Neural cell (in vitro differentiated cells): ENCODE measurements around the gene SNCAIP. TPM values are rescaled to one million over a fixed set of nuclear protein-coding genes. Genes with fewer than 3 reads are reported as not detected.

Source experiments
- H2AFZ ChIP-seq: fragments of 200-600, 300-800 bp; sonication (generic), shearing (Covaris generic); 2 replicates; pipeline ENCODE4 v1.6.0; 2014; ENCODE audit warnings: low read depth, mild to moderate bottlenecking, antibody characterized with exemption, low read length, moderate library complexity
- H3F3A ChIP-seq: fragments of 200-600 bp; shearing (Covaris generic); 2 replicates; pipeline ENCODE4 v1.6.1; 2016; ENCODE audit warnings: mild to moderate bottlenecking, moderate library complexity, mixed read lengths, antibody characterized with exemption, low read length; ENCODE audit not compliant: insufficient read depth, poor library complexity, severe bottlenecking
- H3K27ac ChIP-seq: fragments of 200-600, 300-800 bp; sonication (generic), shearing (Covaris generic); 2 replicates; pipeline ENCODE4 v1.5.1; 2014; ENCODE audit warnings: mild to moderate bottlenecking, low read length, moderate library complexity
- H3K27me3 ChIP-seq: fragments of 300-800, 200-600 bp; sonication (generic), shearing (Covaris generic); 2 replicates; pipeline ENCODE4 v1.6.0; 2014; ENCODE audit warnings: mild to moderate bottlenecking, low read depth, low read length, moderate library complexity; ENCODE audit not compliant: insufficient read depth
- H3K36me3 ChIP-seq: fragments of 300-800, 200-600 bp; sonication (generic), shearing (Covaris generic); 2 replicates; pipeline ENCODE4 v1.5.1; 2014; ENCODE audit warnings: mild to moderate bottlenecking, antibody characterized with exemption, low read length, moderate library complexity; ENCODE audit not compliant: insufficient read depth
- H3K4me2 ChIP-seq: fragments of 300-800, 200-600 bp; sonication (generic), shearing (Covaris generic); 2 replicates; pipeline ENCODE4 v1.6.0; 2014; ENCODE audit warnings: mild to moderate bottlenecking, low read length
- H3K4me3 ChIP-seq: fragments of 300-800, 200-600 bp; sonication (generic), shearing (Covaris generic); 2 replicates; pipeline ENCODE4 v1.5.1; 2014; ENCODE audit warnings: mild to moderate bottlenecking, low read length, moderate library complexity
- H3K79me2 ChIP-seq: fragments of 200-600 bp; shearing (Covaris generic); replicated peaks from 2 replicates; pipeline ENCODE4 v1.6.0; 2014; ENCODE audit warnings: mild to moderate bottlenecking, low read length, moderate library complexity; ENCODE audit not compliant: insufficient read depth
- H3K9ac ChIP-seq: fragments of 300-800, 200-600 bp; sonication (generic), shearing (Covaris generic); 2 replicates; pipeline ENCODE4 v1.6.1; 2016; ENCODE audit warnings: mild to moderate bottlenecking, low read length, mixed read lengths
- H3K9me2 ChIP-seq: fragments of 200-600 bp; shearing (Covaris generic); 2 replicates; pipeline ENCODE4 v1.6.1; 2016; ENCODE audit warnings: mild to moderate bottlenecking, low read length, mixed read lengths; ENCODE audit not compliant: insufficient read depth
- H3K9me3 ChIP-seq: fragments of 200-600, 300-800 bp; sonication (generic), shearing (Covaris generic); 2 replicates; pipeline ENCODE4 v1.6.1; 2016; ENCODE audit warnings: mild to moderate bottlenecking, mixed run types, low read length, moderate library complexity, mixed read lengths
- H4K20me1 ChIP-seq: fragments of 200-600 bp; shearing (Covaris generic); 2 replicates; pipeline ENCODE4 v1.6.1; 2016; ENCODE audit warnings: mild to moderate bottlenecking, mixed run types; ENCODE audit not compliant: insufficient read depth
- CTCF ChIP-seq: fragments of 450-650 bp; IDR thresholded peaks from 2 replicates; pipeline ENCODE4 v1.5.1; 2014; ENCODE audit warnings: antibody characterized with exemption, mild to moderate bottlenecking, moderate library complexity; ENCODE audit not compliant: poor library complexity, severe bottlenecking
- EP300 ChIP-seq: fragments of 450-650 bp; conservative IDR thresholded peaks from 2 replicates; pipeline ENCODE4 v1.6.1; 2014; ENCODE audit warnings: antibody characterized with exemption, mild to moderate bottlenecking, moderate library complexity; ENCODE audit not compliant: poor library complexity, severe bottlenecking
- EZH2 ChIP-seq: fragments of 200-600, 300-800 bp; shearing (Covaris generic), sonication (generic); IDR thresholded peaks from 2 replicates; pipeline ENCODE4 v1.6.1; 2014; ENCODE audit warnings: antibody characterized with exemption, low read length, borderline replicate concordance, mild to moderate bottlenecking; ENCODE audit not compliant: insufficient read depth, poor library complexity, severe bottlenecking
- MXI1 ChIP-seq: fragments of 450-650 bp; conservative IDR thresholded peaks from 2 replicates; pipeline ENCODE4 v1.6.1; 2014; ENCODE audit warnings: antibody characterized with exemption, mild to moderate bottlenecking; ENCODE audit not compliant: poor library complexity, severe bottlenecking
- POLR2AphosphoS5 ChIP-seq: IDR thresholded peaks from 2 replicates; pipeline ENCODE4 v1.6.1; 2012
- RAD21 ChIP-seq: fragments of 450-650 bp; conservative IDR thresholded peaks from 2 replicates; pipeline ENCODE4 v1.6.1; 2014; ENCODE audit warnings: antibody characterized with exemption, mild to moderate bottlenecking, moderate library complexity
- REST ChIP-seq: IDR thresholded peaks from 2 replicates; pipeline ENCODE4 v1.6.1; 2012; ENCODE audit warnings: borderline replicate concordance
- SMC3 ChIP-seq: fragments of 450-650 bp; conservative IDR thresholded peaks from 2 replicates; pipeline ENCODE4 v1.6.1; 2014; ENCODE audit warnings: antibody characterized with exemption, mild to moderate bottlenecking, moderate library complexity; ENCODE audit not compliant: poor library complexity
- TAF1 ChIP-seq: IDR thresholded peaks from 2 replicates; pipeline ENCODE4 v1.6.1; 2012; ENCODE audit warnings: low read depth
- polyA plus RNA-seq: library from polyadenylated mRNA; depleted of rRNA; stranded (reverse); fragments of >200 nt; gene quantifications from 2 replicates; pipeline ENCODE4 v1.2.3, GENCODE V29; 2014

The SNCAIP gene
- polyA plus RNA-seq, 1 donor from 2014 or later, result 25.6 TPM

- H3K9me2 ChIP-seq, result no peaks in the 10 kb centered on the region
- H3K9ac ChIP-seq, result no peak overlapping the region
- H2AFZ ChIP-seq, result no peak overlapping the region
- TF ChIP-seq CTCF (no peak), EZH2 (no peak), TAF1 (no peak), MXI1 (no peak), POLR2AphosphoS5 (no peak), SMC3 (no peak), RAD21 (no peak), EP300 (no peak), REST (no peak)
- H3K9me3 ChIP-seq, result no peaks in the 10 kb centered on the region
- H3F3A ChIP-seq, result no peaks in the 10 kb centered on the region
- H4K20me1 ChIP-seq, result no peaks in the 10 kb centered on the region
- no peak overlapping the region for H3K4me2 ChIP-seq
- H3K4me3 ChIP-seq, result no peak overlapping the region
- H3K79me2 ChIP-seq, result no peaks in the 10 kb centered on the region
- H3K27me3 ChIP-seq, result no peaks in the 10 kb centered on the region
- H3K36me3 ChIP-seq, result no peaks in the 10 kb centered on the region
- no peak overlapping the region for H3K27ac ChIP-seq
Measured at GRCh38 chr5:122264610-122265009, 47.4 kb upstream of the SNCAIP start.

GRCh38 chr5:122267185-122267584 lies 44.9 kb upstream of the SNCAIP start:
- Histone ChIP-seq H3K4me2 (no peak overlapping the region), H2AFZ (no peak overlapping the region), H3K9ac (no peak overlapping the region), H3K9me2 (no peaks in the 10 kb centered on the region), H3K27me3 (no peaks in the 10 kb centered on the region), H3K36me3 (no peaks in the 10 kb centered on the region), H3K9me3 (no peaks in the 10 kb centered on the region), H3K27ac (no peak overlapping the region), H3K4me3 (no peak overlapping the region), H3F3A (no peaks in the 10 kb centered on the region), H4K20me1 (no peaks in the 10 kb centered on the region), H3K79me2 (no peaks in the 10 kb centered on the region)
- TF ChIP-seq POLR2AphosphoS5 (no peak), CTCF (no peak), TAF1 (no peak), RAD21 (no peak), REST (no peak), SMC3 (no peak), EP300 (no peak), MXI1 (no peak), EZH2 (no peak)
